ENCODE results near the gene BMP5. TPM values are rescaled to one million over a fixed set of nuclear protein-coding genes. Genes with fewer than 3 reads are reported as not detected.

Gene BMP5
- total RNA-seq, 1 donor from 2014 or later = 0.50 TPM

- H3K9me3 ChIP-seq (ENCODE audit: insufficient read depth, low read depth, low read length) = no peaks in the 10 kb centered on the region
- no peak overlapping the region for H2AFZ ChIP-seq (ENCODE audit: low read depth, low read length)
- Mint-ChIP-seq H3K9me3 (ENCODE audit: unreplicated experiment) (no peaks in the 10 kb centered on the region), H3K36me3 (ENCODE audit: low read depth, unreplicated experiment) (no peaks in the 10 kb centered on the region), H3K4me1 (ENCODE audit: low read depth, unreplicated experiment) (no peaks in the 10 kb centered on the region), H3K27ac (ENCODE audit: unreplicated experiment) (no peak overlapping the region), H3K27me3 (ENCODE audit: low read depth, unreplicated experiment) (no peaks in the 10 kb centered on the region), H3K4me3 (ENCODE audit: unreplicated experiment) (no peak overlapping the region)
- TF ChIP-seq CTCF (IDR thresholded peaks at IDR 0.05; ENCODE audit: insufficient read depth, low read depth, low read length) (no peak), EZH2 (IDR thresholded peaks at IDR 0.05; ENCODE audit: insufficient read depth, low read length) (no peak)
- no peak overlapping the region for H3K27ac ChIP-seq (ENCODE audit: low read depth, low read length)
- H3K9ac ChIP-seq (ENCODE audit: low read length) = no peak overlapping the region
- FAIRE-seq (no peak), DNase-seq (ENCODE audit: low read depth) (no peak)
- no peak overlapping the region for H3K4me2 ChIP-seq (ENCODE audit: low read length)
- no peak overlapping the region for H3K4me3 ChIP-seq (ENCODE audit: insufficient read depth, low read depth, low read length)
- H3K36me3 ChIP-seq (ENCODE audit: insufficient read depth, low read length) = no peaks in the 10 kb centered on the region
- no peaks in the 10 kb centered on the region for H4K20me1 ChIP-seq (ENCODE audit: insufficient read depth, low read length)
- no peaks in the 10 kb centered on the region for H3K27me3 ChIP-seq (ENCODE audit: insufficient read depth, low read length)
- no peaks in the 10 kb centered on the region for H3K79me2 ChIP-seq (ENCODE audit: insufficient read depth, low read length)
- no peaks in the 10 kb centered on the region for H3K4me1 ChIP-seq (ENCODE audit: insufficient read depth, low read length)
Measured at GRCh38 chr6:55775029-55775318, 100.4 kb downstream of the BMP5 start.

- Histone ChIP-seq H3K4me2 (ENCODE audit: low read length) (no peak overlapping the region), H3K79me2 (ENCODE audit: insufficient read depth, low read length) (no peaks in the 10 kb centered on the region), H3K9ac (ENCODE audit: low read length) (no peak overlapping the region), H3K27me3 (ENCODE audit: insufficient read depth, low read length) (no peaks in the 10 kb centered on the region), H3K4me3 (ENCODE audit: insufficient read depth, low read depth, low read length) (no peak overlapping the region), H4K20me1 (ENCODE audit: insufficient read depth, low read length) (no peaks in the 10 kb centered on the region), H2AFZ (ENCODE audit: low read depth, low read length) (no peak overlapping the region), H3K27ac (ENCODE audit: low read depth, low read length) (no peak overlapping the region), H3K36me3 (ENCODE audit: insufficient read depth, low read length) (no peaks in the 10 kb centered on the region), H3K4me1 (ENCODE audit: insufficient read depth, low read length) (no peaks in the 10 kb centered on the region), H3K9me3 (ENCODE audit: insufficient read depth, low read depth, low read length) (no peaks in the 10 kb centered on the region)
- no peak for TF ChIP-seq EZH2 (IDR thresholded peaks at IDR 0.05; ENCODE audit: insufficient read depth, low read length)
- no peak for TF ChIP-seq CTCF (IDR thresholded peaks at IDR 0.05; ENCODE audit: insufficient read depth, low read depth, low read length)
- FAIRE-seq (no peak), DNase-seq (ENCODE audit: low read depth) (no peak)
- Mint-ChIP-seq H3K36me3 (ENCODE audit: low read depth, unreplicated experiment) (no peaks in the 10 kb centered on the region), H3K4me3 (ENCODE audit: unreplicated experiment) (no peak overlapping the region), H3K27me3 (ENCODE audit: low read depth, unreplicated experiment) (no peaks in the 10 kb centered on the region), H3K9me3 (ENCODE audit: unreplicated experiment) (no peaks in the 10 kb centered on the region), H3K27ac (ENCODE audit: unreplicated experiment) (no peak overlapping the region), H3K4me1 (ENCODE audit: low read depth, unreplicated experiment) (no peaks in the 10 kb centered on the region)
Measured at GRCh38 chr6:55774286-55775028, 100.9 kb downstream of the BMP5 start.

GRCh38 chr6:55773620-55774216 is 101.7 kb downstream of the BMP5 start:
- DNase-seq (ENCODE audit: low read depth) = no peak
- H3K27me3 Mint-ChIP-seq (ENCODE audit: low read depth, unreplicated experiment) = no peaks in the 10 kb centered on the region

More at GRCh38 chr6:55773620-55774216, 101.7 kb downstream of the BMP5 start:
- H3K27ac ChIP-seq (ENCODE audit: low read depth, low read length) = no peak overlapping the region
- no peak overlapping the region for H3K9ac ChIP-seq (ENCODE audit: low read length)
- no peaks in the 10 kb centered on the region for H3K4me1 ChIP-seq (ENCODE audit: insufficient read depth, low read length)
- no peaks in the 10 kb centered on the region for H3K27me3 ChIP-seq (ENCODE audit: insufficient read depth, low read length)
- Mint-ChIP-seq H3K9me3 (ENCODE audit: unreplicated experiment) (no peaks in the 10 kb centered on the region), H3K4me3 (ENCODE audit: unreplicated experiment) (no peak overlapping the region), H3K4me1 (ENCODE audit: low read depth, unreplicated experiment) (no peaks in the 10 kb centered on the region), H3K36me3 (ENCODE audit: low read depth, unreplicated experiment) (no peaks in the 10 kb centered on the region), H3K27ac (ENCODE audit: unreplicated experiment) (no peak overlapping the region)
- no peak overlapping the region for H2AFZ ChIP-seq (ENCODE audit: low read depth, low read length)
- no peak for FAIRE-seq
- no peaks in the 10 kb centered on the region for H3K36me3 ChIP-seq (ENCODE audit: insufficient read depth, low read length)
- TF ChIP-seq EZH2 (IDR thresholded peaks at IDR 0.05; ENCODE audit: insufficient read depth, low read length) = no peak
- no peak for TF ChIP-seq CTCF (IDR thresholded peaks at IDR 0.05; ENCODE audit: insufficient read depth, low read depth, low read length)
- H3K79me2 ChIP-seq (ENCODE audit: insufficient read depth, low read length) = no peaks in the 10 kb centered on the region
- no peak overlapping the region for H3K4me2 ChIP-seq (ENCODE audit: low read length)
- H3K4me3 ChIP-seq (ENCODE audit: insufficient read depth, low read depth, low read length) = no peak overlapping the region
- no peaks in the 10 kb centered on the region for H3K9me3 ChIP-seq (ENCODE audit: insufficient read depth, low read depth, low read length)
- no peaks in the 10 kb centered on the region for H4K20me1 ChIP-seq (ENCODE audit: insufficient read depth, low read length)
